GM23338 (cell line): ENCODE data around the gene TUBA3E. TPM values are rescaled to one million over a fixed set of nuclear protein-coding genes. Genes with fewer than 3 reads are reported as not detected.

Experiments
- ATAC-seq: fragments of 200-7000 bp; cut with Tn5 transposase; 3 replicates; pipeline ENCODE4 v1.9.1; 2020
- DNase-seq: peaks from one replicate; pipeline ENCODE4 v3.0.0-alpha.2; 2015; ENCODE audit warnings: low spot score
- H2AFZ ChIP-seq: fragments of 200-600 bp; sonication (generic); 2 replicates; pipeline ENCODE4 v1.8.0; 2016; ENCODE audit warnings: antibody characterized with exemption, mild to moderate bottlenecking, moderate library complexity
- H3F3A ChIP-seq: fragments of 200-600 bp; sonication (generic); replicated peaks from 2 replicates; pipeline ENCODE4 v1.8.0; 2017; ENCODE audit warnings: antibody characterized with exemption, mixed run types, low read depth
- H3K27ac ChIP-seq: fragments of 200-600 bp; sonication (generic); 2 replicates; pipeline ENCODE4 v1.6.1; 2016; ENCODE audit warnings: low read depth
- H3K27me3 ChIP-seq: fragments of 200-600 bp; sonication (generic); 2 replicates; pipeline ENCODE4 v1.8.0; 2016; ENCODE audit warnings: mild to moderate bottlenecking, mixed run types, moderate library complexity; ENCODE audit not compliant: insufficient read depth
- H3K36me3 ChIP-seq: fragments of 200-600 bp; sonication (generic); 2 replicates; pipeline ENCODE4 v1.8.0; 2016; ENCODE audit warnings: mild to moderate bottlenecking; ENCODE audit not compliant: insufficient read depth
- H3K4me1 ChIP-seq: fragments of 200-600 bp; sonication (generic); 2 replicates; pipeline ENCODE4 v1.8.0; 2016; ENCODE audit warnings: mild to moderate bottlenecking, moderate library complexity; ENCODE audit not compliant: insufficient read depth
- H3K4me2 ChIP-seq: fragments of 200-600 bp; sonication (generic); 2 replicates; pipeline ENCODE4 v1.7.1; 2017; ENCODE audit warnings: mixed run types
- H3K4me3 ChIP-seq: fragments of 200-600 bp; sonication (generic); 2 replicates; pipeline ENCODE4 v1.6.1; 2016; ENCODE audit warnings: mixed run types
- H3K79me2 ChIP-seq: fragments of 200-600 bp; sonication (generic); replicated peaks from 2 replicates; pipeline ENCODE4 v1.8.0; 2017; ENCODE audit warnings: mild to moderate bottlenecking; ENCODE audit not compliant: insufficient read depth
- H3K9me2 ChIP-seq: fragments of 200-600 bp; sonication (generic); 2 replicates; pipeline ENCODE4 v1.8.0; 2017; ENCODE audit not compliant: insufficient read depth
- H4K20me1 ChIP-seq: fragments of 200-600 bp; sonication (generic); replicated peaks from 2 replicates; pipeline ENCODE4 v1.8.0; 2017; ENCODE audit warnings: mild to moderate bottlenecking; ENCODE audit not compliant: insufficient read depth
- H3K27ac Mint-ChIP-seq: 2 replicates; pipeline ENCODE4 v1.8.0; 2020; ENCODE audit warnings: inconsistent platforms, mild to moderate bottlenecking, moderate library complexity, mixed read lengths
- H3K27me3 Mint-ChIP-seq: 3 replicates; pipeline ENCODE4 v1.8.0; 2022; ENCODE audit warnings: low read depth, mild to moderate bottlenecking, moderate library complexity, mixed read lengths, inconsistent platforms; ENCODE audit not compliant: insufficient read depth, poor library complexity
- H3K36me3 Mint-ChIP-seq: 3 replicates; pipeline ENCODE4 v1.8.0; 2021; ENCODE audit warnings: low read depth, mild to moderate bottlenecking, inconsistent platforms, moderate library complexity, mixed read lengths
- H3K4me1 Mint-ChIP-seq: 3 replicates; pipeline ENCODE4 v1.8.0; 2020; ENCODE audit warnings: mild to moderate bottlenecking, inconsistent platforms, mixed read lengths
- H3K4me3 Mint-ChIP-seq: 3 replicates; pipeline ENCODE4 v1.8.0; 2021; ENCODE audit warnings: moderate library complexity, mild to moderate bottlenecking, inconsistent platforms, mixed read lengths
- H3K9me3 Mint-ChIP-seq: 3 replicates; pipeline ENCODE4 v1.8.0; 2020; ENCODE audit warnings: moderate library complexity, mild to moderate bottlenecking, inconsistent platforms, mixed read lengths
- CTCF ChIP-seq, 2 experiments: fragments of 200-600 bp in 1 of 2; sonication (generic) in 1 of 2; conservative IDR thresholded peaks; 2 replicates each; pipeline versions ENCODE4 v1.5.1 to v1.6.1; 2016 to 2017; ENCODE audit warnings: antibody characterized with exemption in 2 of 2, low read depth in 2 of 2, mild to moderate bottlenecking in 2 of 2, moderate library complexity in 1 of 2
- ETS1 ChIP-seq: IDR thresholded peaks from 2 replicates; pipeline ENCODE4 v1.6.1; 2016; ENCODE audit warnings: antibody characterized with exemption
- EZH2phosphoT487 ChIP-seq: fragments of 200-600 bp; sonication (generic); IDR thresholded peaks from one replicate; pipeline ENCODE4 v1.8.1; 2018; ENCODE audit warnings: antibody characterized with exemption; ENCODE audit not compliant: unreplicated experiment
- JUNB ChIP-seq: IDR thresholded peaks from one replicate; pipeline ENCODE4 v1.6.1; 2016; ENCODE audit warnings: antibody characterized with exemption; ENCODE audit not compliant: unreplicated experiment
- NANOG ChIP-seq: IDR thresholded peaks from 2 replicates; pipeline ENCODE4 v1.6.1; 2016; ENCODE audit warnings: antibody characterized with exemption, borderline replicate concordance
- REST ChIP-seq: IDR thresholded peaks from one replicate; pipeline ENCODE4 v1.6.1; 2018; ENCODE audit warnings: antibody characterized with exemption; ENCODE audit not compliant: unreplicated experiment
- STAT1 ChIP-seq: IDR thresholded peaks from one replicate; pipeline ENCODE4 v1.6.1; 2016; ENCODE audit warnings: antibody characterized with exemption; ENCODE audit not compliant: unreplicated experiment
- ZNF331 ChIP-seq: fragments of 250-450 bp; sonication (Bioruptor Pico); IDR thresholded peaks from 2 replicates; pipeline ENCODE4 v1.5.0; 2020; ENCODE audit warnings: low read depth, mild to moderate bottlenecking, moderate library complexity
- polyA plus RNA-seq: library from polyadenylated mRNA; unstranded; fragments of >200 nt; fragmentation: Nextera tagmentation; extraction: Ambion mirVana; gene quantifications from 2 replicates; pipeline ENCODE4 v1.2.1, GENCODE V29; 2016
- total RNA-seq: library from RNA; depleted of rRNA; stranded (reverse); fragments of >200 nt; shearing (Covaris generic); gene quantifications from 2 replicates; pipeline ENCODE4 v1.2.3, GENCODE V29; 2014
- TF ChIP-seq, protein P1 (sequence below): fragments of 250-450 bp; sonication (Bioruptor Pico); IDR thresholded peaks from 2 replicates; pipeline ENCODE4 v1.5.0; 2020; ENCODE audit warnings: mild to moderate bottlenecking, moderate library complexity

Gene TUBA3E
- total and polyA plus RNA-seq, 2 experiments from 2014 or later = 0.21 to 0.31 TPM

DNA sequence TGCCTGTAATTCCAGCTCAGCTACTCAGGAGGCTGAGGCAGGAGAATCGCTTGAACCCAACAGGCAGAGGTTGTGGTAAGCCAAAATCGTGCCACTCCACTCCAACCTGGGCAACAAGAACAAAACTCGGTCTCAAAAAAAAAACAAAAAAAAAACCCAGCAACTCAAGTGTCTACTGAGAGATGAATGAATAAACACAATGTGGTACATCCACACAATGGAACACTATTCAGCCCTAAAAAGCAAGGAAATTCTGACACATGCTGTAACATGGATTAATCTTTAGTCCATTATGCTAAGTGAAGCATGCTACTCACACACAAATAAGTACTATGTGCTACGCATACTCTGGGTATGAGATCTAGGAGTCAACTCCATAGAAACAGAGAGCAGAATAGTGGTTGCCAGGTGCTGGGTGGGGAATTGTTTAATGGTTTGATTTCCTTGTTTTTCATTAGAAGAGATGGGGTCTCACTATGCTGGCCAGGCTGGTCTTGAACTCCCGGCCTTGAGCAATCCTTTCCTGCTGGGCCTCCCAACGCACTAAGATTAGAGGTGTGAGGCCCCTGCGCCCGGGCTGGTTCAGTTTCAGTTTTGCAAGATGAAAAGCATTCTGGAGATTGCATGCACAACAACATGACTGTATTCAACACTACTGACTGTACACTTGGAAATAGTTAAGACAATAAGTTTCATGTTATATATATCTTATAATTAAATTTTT is 32.8 kb downstream of the TUBA3E start:
- Mint-ChIP-seq H3K4me1 (peaks cover 3% of the 10 kb centered on the region; the same call in 2 of the 3 replicates), H3K9me3 (no peaks in the 10 kb centered on the region), H3K27me3 (peaks cover 6% of the 10 kb centered on the region), H3K27ac (no peak overlapping the region), H3K36me3 (peaks cover 71% of the 10 kb centered on the region), H3K4me3 (no peak overlapping the region)
- H3K79me2 ChIP-seq = no peaks in the 10 kb centered on the region
- no peaks in the 10 kb centered on the region for H3K4me1 ChIP-seq
- H3K4me2 ChIP-seq = no peak overlapping the region
- no peak overlapping the region for H3K4me3 ChIP-seq
- H2AFZ ChIP-seq = no peak overlapping the region
- H3K36me3 ChIP-seq = peaks cover 16% of the 10 kb centered on the region
- H4K20me1 ChIP-seq = no peaks in the 10 kb centered on the region; the same call in 1 of the 2 replicates
- no peak overlapping the region for H3K27ac ChIP-seq
- H3K9me2 ChIP-seq = no peaks in the 10 kb centered on the region
- H3F3A ChIP-seq = no peaks in the 10 kb centered on the region
- DNase-seq (no peak), ATAC-seq (no peak)
- TF ChIP-seq STAT1 = no peak
- no peak for TF ChIP-seq CTCF (conservative IDR thresholded peaks at IDR 0.05; ENCODE audit: low read depth in 2 of 2)
- no peak for TF ChIP-seq EZH2phosphoT487
- no peak for TF ChIP-seq ETS1
- no peak for TF ChIP-seq REST
- H3K27me3 ChIP-seq = no peaks in the 10 kb centered on the region

DNA sequence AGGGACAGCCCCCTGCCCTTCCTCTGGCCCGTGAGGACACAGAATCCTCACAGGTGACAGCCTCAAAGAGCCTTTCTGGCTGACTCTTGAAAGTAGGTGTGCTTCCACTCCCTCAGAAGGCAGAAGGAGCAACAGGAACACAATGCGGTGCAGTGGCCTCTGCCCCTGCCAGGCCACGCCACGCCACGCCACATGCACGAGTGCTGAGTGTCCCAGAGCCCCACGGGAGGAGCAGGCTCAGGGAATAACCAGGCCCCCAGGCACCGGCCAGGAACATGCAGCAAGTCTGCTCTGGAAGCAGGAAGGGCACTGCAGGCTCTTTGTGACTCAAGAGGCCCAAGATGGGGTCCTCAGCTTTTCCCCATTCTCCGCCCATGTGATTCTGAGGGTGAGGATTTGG is 35.3 kb downstream of the TUBA3E start:
- no peaks in the 10 kb centered on the region; the same call in 1 of the 2 replicates for H4K20me1 ChIP-seq
- no peak overlapping the region for H2AFZ ChIP-seq
- H3K4me2 ChIP-seq = no peak overlapping the region
- DNase-seq (no peak), ATAC-seq (no peak)
- Mint-ChIP-seq H3K4me3 (no peak overlapping the region), H3K36me3 (peaks cover 64% of the 10 kb centered on the region), H3K27me3 (peaks cover 9% of the 10 kb centered on the region), H3K4me1 (peaks cover 3% of the 10 kb centered on the region; the same call in 2 of the 3 replicates), H3K9me3 (no peaks in the 10 kb centered on the region), H3K27ac (no peak overlapping the region)
- no peak overlapping the region for H3K4me3 ChIP-seq
- no peaks in the 10 kb centered on the region for H3K27me3 ChIP-seq
- peaks cover 13% of the 10 kb centered on the region for H3K36me3 ChIP-seq
- no peaks in the 10 kb centered on the region for H3K79me2 ChIP-seq
- no peaks in the 10 kb centered on the region for H3K4me1 ChIP-seq
- no peak overlapping the region for H3K27ac ChIP-seq
- no peaks in the 10 kb centered on the region for H3K9me2 ChIP-seq
- no peaks in the 10 kb centered on the region for H3F3A ChIP-seq
- TF ChIP-seq ZNF331 (no peak), JUNB (no peak), NANOG (no peak)
- TF ChIP-seq, protein P1, sequence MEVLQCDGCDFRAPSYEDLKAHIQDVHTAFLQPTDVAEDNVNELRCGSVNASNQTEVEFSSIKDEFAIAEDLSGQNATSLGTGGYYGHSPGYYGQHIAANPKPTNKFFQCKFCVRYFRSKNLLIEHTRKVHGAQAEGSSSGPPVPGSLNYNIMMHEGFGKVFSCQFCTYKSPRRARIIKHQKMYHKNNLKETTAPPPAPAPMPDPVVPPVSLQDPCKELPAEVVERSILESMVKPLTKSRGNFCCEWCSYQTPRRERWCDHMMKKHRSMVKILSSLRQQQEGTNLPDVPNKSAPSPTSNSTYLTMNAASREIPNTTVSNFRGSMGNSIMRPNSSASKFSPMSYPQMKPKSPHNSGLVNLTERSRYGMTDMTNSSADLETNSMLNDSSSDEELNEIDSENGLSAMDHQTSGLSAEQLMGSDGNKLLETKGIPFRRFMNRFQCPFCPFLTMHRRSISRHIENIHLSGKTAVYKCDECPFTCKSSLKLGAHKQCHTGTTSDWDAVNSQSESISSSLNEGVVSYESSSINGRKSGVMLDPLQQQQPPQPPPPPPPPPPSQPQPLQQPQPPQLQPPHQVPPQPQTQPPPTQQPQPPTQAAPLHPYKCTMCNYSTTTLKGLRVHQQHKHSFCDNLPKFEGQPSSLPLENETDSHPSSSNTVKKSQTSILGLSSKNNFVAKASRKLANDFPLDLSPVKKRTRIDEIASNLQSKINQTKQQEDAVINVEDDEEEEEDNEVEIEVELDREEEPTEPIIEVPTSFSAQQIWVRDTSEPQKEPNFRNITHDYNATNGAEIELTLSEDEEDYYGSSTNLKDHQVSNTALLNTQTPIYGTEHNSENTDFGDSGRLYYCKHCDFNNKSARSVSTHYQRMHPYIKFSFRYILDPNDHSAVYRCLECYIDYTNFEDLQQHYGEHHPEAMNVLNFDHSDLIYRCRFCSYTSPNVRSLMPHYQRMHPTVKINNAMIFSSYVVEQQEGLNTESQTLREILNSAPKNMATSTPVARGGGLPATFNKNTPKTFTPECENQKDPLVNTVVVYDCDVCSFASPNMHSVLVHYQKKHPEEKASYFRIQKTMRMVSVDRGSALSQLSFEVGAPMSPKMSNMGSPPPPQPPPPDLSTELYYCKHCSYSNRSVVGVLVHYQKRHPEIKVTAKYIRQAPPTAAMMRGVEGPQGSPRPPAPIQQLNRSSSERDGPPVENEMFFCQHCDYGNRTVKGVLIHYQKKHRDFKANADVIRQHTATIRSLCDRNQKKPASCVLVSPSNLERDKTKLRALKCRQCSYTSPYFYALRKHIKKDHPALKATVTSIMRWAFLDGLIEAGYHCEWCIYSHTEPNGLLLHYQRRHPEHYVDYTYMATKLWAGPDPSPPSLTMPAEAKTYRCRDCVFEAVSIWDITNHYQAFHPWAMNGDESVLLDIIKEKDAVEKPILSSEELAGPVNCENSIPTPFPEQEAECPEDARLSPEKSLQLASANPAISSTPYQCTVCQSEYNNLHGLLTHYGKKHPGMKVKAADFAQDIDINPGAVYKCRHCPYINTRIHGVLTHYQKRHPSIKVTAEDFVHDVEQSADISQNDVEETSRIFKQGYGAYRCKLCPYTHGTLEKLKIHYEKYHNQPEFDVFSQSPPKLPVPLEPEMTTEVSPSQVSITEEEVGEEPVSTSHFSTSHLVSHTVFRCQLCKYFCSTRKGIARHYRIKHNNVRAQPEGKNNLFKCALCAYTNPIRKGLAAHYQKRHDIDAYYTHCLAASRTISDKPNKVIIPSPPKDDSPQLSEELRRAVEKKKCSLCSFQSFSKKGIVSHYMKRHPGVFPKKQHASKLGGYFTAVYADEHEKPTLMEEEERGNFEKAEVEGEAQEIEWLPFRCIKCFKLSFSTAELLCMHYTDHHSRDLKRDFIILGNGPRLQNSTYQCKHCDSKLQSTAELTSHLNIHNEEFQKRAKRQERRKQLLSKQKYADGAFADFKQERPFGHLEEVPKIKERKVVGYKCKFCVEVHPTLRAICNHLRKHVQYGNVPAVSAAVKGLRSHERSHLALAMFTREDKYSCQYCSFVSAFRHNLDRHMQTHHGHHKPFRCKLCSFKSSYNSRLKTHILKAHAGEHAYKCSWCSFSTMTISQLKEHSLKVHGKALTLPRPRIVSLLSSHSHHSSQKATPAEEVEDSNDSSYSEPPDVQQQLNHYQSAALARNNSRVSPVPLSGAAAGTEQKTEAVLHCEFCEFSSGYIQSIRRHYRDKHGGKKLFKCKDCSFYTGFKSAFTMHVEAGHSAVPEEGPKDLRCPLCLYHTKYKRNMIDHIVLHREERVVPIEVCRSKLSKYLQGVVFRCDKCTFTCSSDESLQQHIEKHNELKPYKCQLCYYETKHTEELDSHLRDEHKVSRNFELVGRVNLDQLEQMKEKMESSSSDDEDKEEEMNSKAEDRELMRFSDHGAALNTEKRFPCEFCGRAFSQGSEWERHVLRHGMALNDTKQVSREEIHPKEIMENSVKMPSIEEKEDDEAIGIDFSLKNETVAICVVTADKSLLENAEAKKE (CRISPR knock-in tag) = no peak
